ENCODE results near the gene GGACT.

GRCh38 chr13:100497389-100497788 is 91.2 kb downstream of the GGACT start:
- TF ChIP-seq CTCF (IDR thresholded peaks at IDR 0.05) = no peak
- TF ChIP-seq POLR2A (IDR thresholded peaks at IDR 0.05) = no peak

Measured in adrenal gland (tissue), 5 donors.